IMR-90 (cell line): ENCODE measurements around the gene KCNK10. TPM values are rescaled to one million over a fixed set of nuclear protein-coding genes. Genes with fewer than 3 reads are reported as not detected.

Source experiments
- ATAC-seq: fragments of 200-7000 bp; cut with Tn5 transposase; 2 replicates; pipeline ENCODE4 v1.9.1; 2020; ENCODE audit warnings: low read depth, mild to moderate bottlenecking, moderate library complexity
- BruUV-seq: library from RNA; stranded (reverse); fragments of 400-500 nt; replicated peaks from 2 replicates; lab custom pipeline; 2021; lab: Mats Ljungman, UMichigan
- CTCF ChIA-PET: fragments of 300-600 bp; formaldehyde crosslinking; extraction: SDS; loops from one replicate; lab custom pipeline; 2021; ENCODE audit warnings: antibody characterized with exemption; lab: Yijun Ruan, JAX
- POLR2A ChIA-PET: fragments of 300-600 bp; sonication (Branson Sonifier 250); formaldehyde crosslinking; loops from one replicate; lab custom pipeline; 2022; ENCODE audit warnings: antibody characterized with exemption; ENCODE audit not compliant: unreplicated experiment; lab: Charles Lee
- DNase-seq: peaks from one replicate; pipeline ENCODE4 v3.0.0; 2013
- H2AFZ ChIP-seq: replicated peaks from 2 replicates; pipeline ENCODE3; 2013; ENCODE audit warnings: low read length, mild to moderate bottlenecking; ENCODE audit not compliant: poor library complexity
- H2AK5ac ChIP-seq: 2 replicates; pipeline ENCODE4 v1.6.1; 2013; ENCODE audit warnings: low read depth, low read length, inconsistent platforms
- H2AK9ac ChIP-seq: replicated peaks from 2 replicates; pipeline ENCODE3; 2013; ENCODE audit warnings: mild to moderate bottlenecking, low read depth, low read length, moderate library complexity; ENCODE audit not compliant: poor library complexity
- H2BK120ac ChIP-seq: 2 replicates; pipeline ENCODE4 v1.6.1; 2013; ENCODE audit warnings: low read depth, low read length, inconsistent platforms
- H2BK15ac ChIP-seq: 3 replicates; pipeline ENCODE4 v1.6.1; 2013; ENCODE audit warnings: low read depth, low read length, inconsistent platforms
- H2BK20ac ChIP-seq: 2 replicates; pipeline ENCODE4 v1.6.1; 2013; ENCODE audit warnings: low read depth, mild to moderate bottlenecking, inconsistent platforms, low read length, moderate library complexity
- H2BK5ac ChIP-seq: 2 replicates; pipeline ENCODE4 v1.6.1; 2013; ENCODE audit warnings: mild to moderate bottlenecking, low read depth, low read length, inconsistent platforms; ENCODE audit not compliant: poor library complexity, severe bottlenecking
- H3K14ac ChIP-seq: replicated peaks from 2 replicates; pipeline ENCODE4 v1.6.1; 2013; ENCODE audit warnings: low read depth, low read length, inconsistent platforms
- H3K18ac ChIP-seq: 2 replicates; pipeline ENCODE4 v1.6.1; 2013; ENCODE audit warnings: low read depth, low read length, control low read depth
- H3K23ac ChIP-seq: 2 replicates; pipeline ENCODE4 v1.6.1; 2013; ENCODE audit warnings: low read depth, low read length, inconsistent platforms
- H3K27ac ChIP-seq: 2 replicates; pipeline ENCODE4 v1.5.1; 2013; ENCODE audit warnings: mild to moderate bottlenecking, control low read depth, low read length; ENCODE audit not compliant: insufficient read depth
- H3K27me3 ChIP-seq: 2 replicates; pipeline ENCODE4 v1.6.1; 2013; ENCODE audit warnings: low read length; ENCODE audit not compliant: control insufficient read depth, insufficient read depth
- H3K36me3 ChIP-seq: 2 replicates; pipeline ENCODE4 v1.6.1; 2013; ENCODE audit warnings: low read length, mixed read lengths; ENCODE audit not compliant: control insufficient read depth, insufficient read depth
- H3K4ac ChIP-seq: 2 replicates; pipeline ENCODE4 v1.6.1; 2013; ENCODE audit warnings: low read depth, low read length, inconsistent platforms
- H3K4me1 ChIP-seq: 2 replicates; pipeline ENCODE4 v1.6.1; 2013; ENCODE audit warnings: low read length, mixed read lengths; ENCODE audit not compliant: control insufficient read depth, insufficient read depth
- H3K4me2 ChIP-seq: 2 replicates; pipeline ENCODE4 v1.6.1; 2013; ENCODE audit warnings: low read depth, mild to moderate bottlenecking, control low read depth, low read length, moderate library complexity
- H3K4me3 ChIP-seq: 2 replicates; pipeline ENCODE4 v1.5.1; 2013; ENCODE audit warnings: low read depth, mild to moderate bottlenecking, control low read depth, low read length, moderate library complexity; ENCODE audit not compliant: insufficient read depth
- H3K56ac ChIP-seq: 2 replicates; pipeline ENCODE4 v1.6.1; 2013; ENCODE audit warnings: low read length, inconsistent platforms; ENCODE audit not compliant: insufficient read depth; ENCODE audit errors: extremely low read depth
- H3K79me1 ChIP-seq, 2 experiments: 2 replicates each; pipeline ENCODE4 v1.6.1; 2013; ENCODE audit warnings: low read length in 2 of 2, inconsistent platforms in 1 of 2, low read depth in 1 of 2
- H3K9ac ChIP-seq: 2 replicates; pipeline ENCODE4 v1.6.1; 2013; ENCODE audit warnings: low read depth, low read length, control low read depth
- H3K9me1 ChIP-seq: 2 replicates; pipeline ENCODE4 v1.6.1; 2013; ENCODE audit warnings: low read length, inconsistent platforms; ENCODE audit not compliant: insufficient read depth
- H3K9me3 ChIP-seq: 2 replicates; pipeline ENCODE4 v1.6.1; 2013; ENCODE audit warnings: low read length; ENCODE audit not compliant: control insufficient read depth, insufficient read depth
- H4K20me1 ChIP-seq: 2 replicates; pipeline ENCODE4 v1.6.1; 2013; ENCODE audit warnings: low read length, inconsistent platforms; ENCODE audit not compliant: insufficient read depth
- H4K5ac ChIP-seq: 2 replicates; pipeline ENCODE4 v1.6.1; 2013; ENCODE audit warnings: mild to moderate bottlenecking, low read depth, low read length, control low read depth
- H4K8ac ChIP-seq, 2 experiments: 2 replicates each; pipeline ENCODE4 v1.6.1; 2013; ENCODE audit warnings: low read depth in 2 of 2, low read length in 2 of 2, control low read depth in 1 of 2, inconsistent platforms in 1 of 2
- H4K91ac ChIP-seq: 2 replicates; pipeline ENCODE4 v1.6.1; 2013; ENCODE audit warnings: low read depth, low read length, inconsistent platforms; ENCODE audit not compliant: insufficient read depth
- BHLHE40 ChIP-seq: fragments of 150-350 bp; IDR thresholded peaks from 2 replicates; pipeline ENCODE4 v1.6.1; 2016; ENCODE audit warnings: mild to moderate bottlenecking, low read depth, low read length
- CEBPB ChIP-seq: IDR thresholded peaks from 2 replicates; pipeline ENCODE4 v1.6.1; 2012; ENCODE audit warnings: low read depth, low read length, improper control_type of control experiment
- CHD1 ChIP-seq: IDR thresholded peaks from 2 replicates; pipeline ENCODE4 v1.6.1; 2012; ENCODE audit warnings: low read depth, low read length, improper control_type of control experiment
- CTCF ChIP-seq: conservative IDR thresholded peaks from 2 replicates; pipeline ENCODE4 v1.5.1; 2012; ENCODE audit warnings: mild to moderate bottlenecking, low read depth, low read length, improper control_type of control experiment
- ELK1 ChIP-seq: fragments of 150-350 bp; IDR thresholded peaks from 2 replicates; pipeline ENCODE4 v1.6.1; 2016; ENCODE audit warnings: low read depth, mild to moderate bottlenecking, low read length, moderate library complexity, borderline replicate concordance
- FOS ChIP-seq: fragments of 150-350 bp; IDR thresholded peaks from 2 replicates; pipeline ENCODE4 v1.6.1; 2016; ENCODE audit warnings: low read depth, low read length
- MAFK ChIP-seq: IDR thresholded peaks from 2 replicates; pipeline ENCODE4 v1.6.1; 2012; ENCODE audit warnings: low read depth, low read length, improper control_type of control experiment
- MAZ ChIP-seq: IDR thresholded peaks from 2 replicates; pipeline ENCODE4 v1.6.1; 2012; ENCODE audit warnings: low read depth, mild to moderate bottlenecking, low read length, improper control_type of control experiment, moderate library complexity, borderline replicate concordance
- MXI1 ChIP-seq: IDR thresholded peaks from 2 replicates; pipeline ENCODE4 v1.6.1; 2012; ENCODE audit warnings: low read depth, mild to moderate bottlenecking, low read length, moderate library complexity, borderline replicate concordance
- NFE2L2 ChIP-seq: fragments of 150-350 bp; IDR thresholded peaks from 2 replicates; pipeline ENCODE4 v1.6.1; 2016; ENCODE audit warnings: low read depth, mild to moderate bottlenecking, low read length
- POLR2A ChIP-seq: IDR thresholded peaks from 2 replicates; pipeline ENCODE4 v1.6.1; 2012; ENCODE audit warnings: mild to moderate bottlenecking, low read depth, low read length
- RAD21 ChIP-seq: IDR thresholded peaks from 2 replicates; pipeline ENCODE4 v1.6.1; 2012; ENCODE audit warnings: low read length, improper control_type of control experiment
- RCOR1 ChIP-seq: IDR thresholded peaks from 2 replicates; pipeline ENCODE4 v1.6.1; 2012; ENCODE audit warnings: mild to moderate bottlenecking, low read length, improper control_type of control experiment; ENCODE audit not compliant: insufficient replicate concordance
- RFX5 ChIP-seq: IDR thresholded peaks from 2 replicates; pipeline ENCODE4 v1.8.0; 2012; ENCODE audit warnings: low read depth, mild to moderate bottlenecking, low read length, moderate library complexity
- SMC3 ChIP-seq: fragments of 150-350 bp; IDR thresholded peaks from 2 replicates; pipeline ENCODE4 v1.6.1; 2016; ENCODE audit warnings: low read depth, mild to moderate bottlenecking, antibody characterized with exemption, low read length, moderate library complexity
- USF2 ChIP-seq: fragments of 150-350 bp; IDR thresholded peaks from 2 replicates; pipeline ENCODE4 v1.6.1; 2017; ENCODE audit warnings: mild to moderate bottlenecking, antibody characterized with exemption, low read length, low read depth
- WGBS, 2 experiments: methylation state at CpG; one replicate each; pipeline versions ENCODE4 v1.1.5 to v1.1.7; 2013; ENCODE audit warnings: missing lambda C conversion rate in 2 of 2; ENCODE audit not compliant: insufficient read length in 1 of 2; ENCODE audit errors: extremely low coverage in 2 of 2; 5-methylcytosine and 5-hydroxymethylcytosine counted together
- dilution Hi-C: fragments of 300-500 bp; cut with HindIII; formaldehyde crosslinking; loops from one replicate; pipeline ENCODE4 v1.14.3; 2018; ENCODE audit warnings: low sequenced_read_pairs; ENCODE audit not compliant: unreplicated experiment
- in situ Hi-C: fragments of 300-500 bp; cut with MboI; formaldehyde crosslinking; loops from 3 replicates; pipeline ENCODE4 v1.14.3; 2019; ENCODE audit warnings: low sequenced_read_pairs, inconsistent platforms, mixed read lengths
- intact Hi-C: fragments of 100-400 bp; cut with micrococcal nuclease; formaldehyde crosslinking; loops from 2 replicates; pipeline ENCODE4 v1.10.0; 2022
- polyA plus RNA-seq, 3 experiments: library from polyadenylated mRNA; depleted of rRNA; stranded (reverse); fragments of >200 nt; gene quantifications; 2 replicates each; pipeline ENCODE4 v1.2.3, GENCODE V29; 2012; ENCODE audit warnings: low replicate concordance in 1 of 3
- total RNA-seq: library from RNA; depleted of rRNA; stranded (reverse); fragments of >200 nt; gene quantifications from 2 replicates; pipeline ENCODE4 v1.2.3, GENCODE V29; 2012

The KCNK10 gene
- total and polyA plus RNA-seq, 2 of the 4 experiments (the other 2 are of a cell fraction), result not detected

- POLR2A ChIA-PET, result no interaction called here
- no peak overlapping the region for H2BK120ac ChIP-seq
Observed at GRCh38 chr14:88247228-88247627, 75.8 kb downstream of the KCNK10 start.

More at GRCh38 chr14:88247228-88247627, 75.8 kb downstream of the KCNK10 start:
- Histone ChIP-seq H3K9me1 (no peaks in the 10 kb centered on the region), H3K14ac (no peak overlapping the region), H3K27me3 (no peaks in the 10 kb centered on the region), H3K23ac (no peak overlapping the region), H4K91ac (no peak overlapping the region), H3K4me3 (no peak overlapping the region), H3K56ac (no peak overlapping the region), H2BK5ac (no peak overlapping the region), H3K36me3 (no peaks in the 10 kb centered on the region), H3K9ac (no peak overlapping the region), H2BK15ac (no peak overlapping the region), H3K4me2 (no peak overlapping the region), H3K18ac (no peak overlapping the region), H3K4me1 (no peaks in the 10 kb centered on the region), H3K4ac (no peak overlapping the region), H2AK5ac (no peak overlapping the region), H4K20me1 (no peaks in the 10 kb centered on the region), H3K27ac (no peak overlapping the region), H3K9me3 (0 out of 2 replicates have a peak, but pooled peaks cover 2% of the 10 kb centered on the region), H4K5ac (no peak overlapping the region), H4K8ac (no peak overlapping the region), H2AK9ac (no peak overlapping the region), H2BK20ac (no peak overlapping the region), H2AFZ (no peak overlapping the region), H3K79me1 (no peaks in the 10 kb centered on the region)
- ATAC-seq (no peak), DNase-seq (no peak)
- CTCF ChIA-PET, result no interaction called here
- dilution Hi-C loops, result no loop called here
- in situ Hi-C loops, result no loop called here
- intact Hi-C loops, result no loop called here
- TF ChIP-seq RFX5 (no peak), FOS (no peak), RCOR1 (no peak), RAD21 (no peak), MAZ (no peak), USF2 (no peak), POLR2A (no peak), ELK1 (no peak), MAFK (no peak), BHLHE40 (no peak), NFE2L2 (no peak), SMC3 (no peak), CEBPB (no peak), CTCF (no peak), CHD1 (no peak), MXI1 (no peak)
- BruUV-seq, result no TSS peak
- WGBS, 2 experiments, result no CpG with 5 or more reads among the region's 4 CpGs
